GM13977 (cell line): Measurements from ENCODE around the gene TBC1D19.
A peak's percentile ranks its signal among the peaks of the same experiment; 100 is the strongest.

Experiments
- DNase-seq: peaks from one replicate; pipeline ENCODE4 v3.0.0; 2012; ENCODE audit warnings: low spot score
- CTCF ChIP-seq: IDR thresholded peaks from 2 replicates; pipeline ENCODE4 v1.5.1; 2012; ENCODE audit warnings: mild to moderate bottlenecking, control low read depth; ENCODE audit not compliant: insufficient read depth; ENCODE audit errors: extremely low read depth, missing control alignments
- in situ Hi-C: fragments of 300-500 bp; cut with MboI; formaldehyde crosslinking; loops from one replicate; pipeline ENCODE4 v1.12.0; 2022; ENCODE audit warnings: low sequenced_read_pairs, low pct_unique_long_range_greater_than_20kb, mixed read lengths, inconsistent platforms; ENCODE audit not compliant: unreplicated experiment

Gene TBC1D19

GRCh38 chr4:26715636-26716242 lies 131.9 kb downstream of the TBC1D19 start:
- in situ Hi-C loops: loop anchor here (25.0 kb wide), 1 partner anchor 253 kb away; no protein-coding TSS in a partner anchor
- DNase-seq: no peak
- no peak for TF ChIP-seq CTCF

- in situ Hi-C loops: loop anchor here (25.0 kb wide), 1 partner anchor 255 kb away; no protein-coding TSS in a partner anchor
- no peak for TF ChIP-seq CTCF
- DNase-seq: no peak
Observed at GRCh38 chr4:26717332-26717731, 133.4 kb downstream of the TBC1D19 start.

- in situ Hi-C loops: loop anchor here (25.0 kb wide), 1 partner anchor 258 kb away; no protein-coding TSS in a partner anchor
- TF ChIP-seq CTCF: peak; percentile 47
- DNase-seq: no peak
Observed at GRCh38 chr4:26719954-26720552, 136.2 kb downstream of the TBC1D19 start.

GRCh38 chr4:26721685-26722084 lies 137.8 kb downstream of the TBC1D19 start:
- in situ Hi-C loops: loop anchor here (25.0 kb wide), 1 partner anchor 259 kb away; no protein-coding TSS in a partner anchor
- DNase-seq: no peak
- TF ChIP-seq CTCF: no peak

- in situ Hi-C loops: loop anchor here (25.0 kb wide), 1 partner anchor 261 kb away; no protein-coding TSS in a partner anchor
- TF ChIP-seq CTCF: no peak
- DNase-seq: peak; percentile 7
Observed at GRCh38 chr4:26723216-26723615, 139.3 kb downstream of the TBC1D19 start.

GRCh38 chr4:26724534-26724933 lies 140.7 kb downstream of the TBC1D19 start:
- DNase-seq: no peak
- no peak for TF ChIP-seq CTCF
- in situ Hi-C loops: loop anchor here (25.0 kb wide), 1 partner anchor 262 kb away; no protein-coding TSS in a partner anchor
